A673 (cell line): ENCODE measurements around the gene FAAP100. TPM values are rescaled to one million over a fixed set of nuclear protein-coding genes. Genes with fewer than 3 reads are reported as not detected.

Experiments
- BruUV-seq: library from RNA; stranded (reverse); fragments of 400-500 nt; replicated peaks from 2 replicates; lab custom pipeline; 2021; lab: Mats Ljungman, UMichigan
- CTCF ChIA-PET: fragments of 300-600 bp; sonication (Branson Sonifier 250); formaldehyde crosslinking; loops from one replicate; lab custom pipeline; 2022; ENCODE audit warnings: antibody characterized with exemption; lab: Charles Lee
- POLR2A ChIA-PET: fragments of 300-600 bp; sonication (Branson Sonifier 250); formaldehyde crosslinking; loops from one replicate; lab custom pipeline; 2022; ENCODE audit warnings: antibody characterized with exemption; ENCODE audit not compliant: low non-redundant PET; lab: Charles Lee
- DNase-seq: peaks from one replicate; pipeline ENCODE4 v3.0.0-alpha.2; 2015; ENCODE audit warnings: low spot score
- H3K27ac ChIP-seq: fragments of 200-600 bp; sonication (generic); 2 replicates; pipeline ENCODE4 v1.5.1; 2016; ENCODE audit warnings: mixed run types, low read depth, mild to moderate bottlenecking, mixed read lengths, antibody characterized with exemption, low read length; ENCODE audit not compliant: poor library complexity, severe bottlenecking
- H3K27me3 ChIP-seq: fragments of 200-600 bp; sonication (generic); replicated peaks from 2 replicates; pipeline ENCODE4 v1.6.1; 2017; ENCODE audit warnings: mixed run types, low read depth, mild to moderate bottlenecking, mixed read lengths, antibody characterized with exemption, low read length; ENCODE audit not compliant: insufficient read depth, poor library complexity
- H3K36me3 ChIP-seq: fragments of 200-600 bp; sonication (generic); 2 replicates; pipeline ENCODE4 v1.6.1; 2016; ENCODE audit warnings: mixed run types, mild to moderate bottlenecking, mixed read lengths, antibody characterized with exemption, low read length; ENCODE audit not compliant: insufficient read depth, poor library complexity, severe bottlenecking
- H3K4me1 ChIP-seq: fragments of 200-600 bp; sonication (generic); 2 replicates; pipeline ENCODE4 v1.6.1; 2017; ENCODE audit warnings: mixed run types, mild to moderate bottlenecking, mixed read lengths, antibody characterized with exemption, low read length; ENCODE audit not compliant: insufficient read depth, poor library complexity, severe bottlenecking
- H3K4me3 ChIP-seq: fragments of 200-600 bp; sonication (generic); 2 replicates; pipeline ENCODE4 v1.5.1; 2016; ENCODE audit warnings: low read depth, mixed run types, mild to moderate bottlenecking, mixed read lengths, low read length; ENCODE audit not compliant: poor library complexity, severe bottlenecking
- H3K9me3 ChIP-seq: fragments of 200-600 bp; sonication (generic); 2 replicates; pipeline ENCODE4 v1.6.1; 2016; ENCODE audit warnings: mixed run types, low read depth, mild to moderate bottlenecking, mixed read lengths, antibody characterized with exemption, low read length; ENCODE audit not compliant: poor library complexity, severe bottlenecking
- CTCF ChIP-seq: fragments of 300-800, 200-600 bp; sonication (generic); conservative IDR thresholded peaks from 2 replicates; pipeline ENCODE4 v1.5.1; 2017; ENCODE audit warnings: low read depth, mild to moderate bottlenecking, antibody characterized with exemption, low read length, moderate library complexity, mixed read lengths
- EZH2 ChIP-seq: fragments of 200-600 bp; sonication (generic); IDR thresholded peaks from 2 replicates; pipeline ENCODE4 v1.6.1; 2017; ENCODE audit warnings: borderline replicate concordance, low read depth, mild to moderate bottlenecking, mixed read lengths, antibody characterized with exemption, low read length; ENCODE audit not compliant: poor library complexity, severe bottlenecking
- intact Hi-C: fragments of 100-400 bp; cut with micrococcal nuclease; formaldehyde crosslinking; loops from one replicate; pipeline ENCODE4 v1.10.0; 2022; ENCODE audit not compliant: unreplicated experiment
- total RNA-seq: library from RNA; stranded (reverse); gene quantifications from 2 replicates; pipeline ENCODE4 v1.2.3, GENCODE V29; 2021

FAAP100 gene
- total RNA-seq, 1 experiment from 2014 or later, result 49.4 TPM

DNA sequence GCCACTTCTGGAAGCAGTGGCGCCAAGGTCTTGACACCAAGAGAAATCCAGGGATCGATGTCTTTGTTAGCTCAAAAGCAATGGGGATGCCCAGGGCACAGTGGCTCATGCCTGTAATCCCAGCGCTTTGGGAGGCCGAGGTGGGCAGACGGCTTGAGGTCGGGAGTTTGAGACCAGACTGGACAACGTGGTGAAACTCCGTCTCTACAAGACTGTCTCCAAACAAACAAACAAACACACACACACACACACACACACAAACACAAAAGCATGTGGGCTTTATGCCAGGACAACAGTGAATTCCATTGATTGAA lies 22.4 kb upstream of the FAAP100 start:
- ChIA-PET POLR2A (no interaction called here), CTCF (interaction anchor here (0.6 kb wide), 1 partner anchor 45 kb away, joined by 3 read pairs; no protein-coding TSS in a partner anchor)
- DNase-seq, result no peak
- H3K27me3 ChIP-seq, result no peaks in the 10 kb centered on the region
- no peak overlapping the region for H3K4me3 ChIP-seq
- peaks cover 64% of the 10 kb centered on the region for H3K36me3 ChIP-seq
- no peaks in the 10 kb centered on the region for H3K9me3 ChIP-seq
- intact Hi-C loops, result no loop called here
- H3K4me1 ChIP-seq, result peaks cover 21% of the 10 kb centered on the region
- BruUV-seq, result no TSS peak
- H3K27ac ChIP-seq, result peak overlapping the region; percentile 56
- no peak for TF ChIP-seq CTCF
- TF ChIP-seq EZH2, result no peak

GRCh38 chr17:81573794-81574642 lies 21.9 kb upstream of the FAAP100 start:
- TSS peak; percentile 15 for BruUV-seq
- CTCF ChIA-PET, result interaction anchor here (0.6 kb wide), 1 partner anchor 45 kb away, joined by 3 read pairs; no protein-coding TSS in a partner anchor
- intact Hi-C loops, result no loop called here
- Histone ChIP-seq H3K9me3 (no peaks in the 10 kb centered on the region), H3K27ac (peak overlapping the region; percentile 56), H3K36me3 (peaks cover 68% of the 10 kb centered on the region), H3K4me1 (peaks cover 21% of the 10 kb centered on the region), H3K4me3 (no peak overlapping the region), H3K27me3 (no peaks in the 10 kb centered on the region)
- no peak for TF ChIP-seq EZH2
- TF ChIP-seq CTCF, result no peak
- POLR2A ChIA-PET, result no interaction called here
- DNase-seq, result no peak

- H3K27ac ChIP-seq, result no peak overlapping the region
- H3K36me3 ChIP-seq, result peaks cover 72% of the 10 kb centered on the region
- BruUV-seq, result no TSS peak
- intact Hi-C loops, result no loop called here
- no peaks in the 10 kb centered on the region for H3K27me3 ChIP-seq
- H3K4me1 ChIP-seq, result peaks cover 30% of the 10 kb centered on the region
- H3K9me3 ChIP-seq, result no peaks in the 10 kb centered on the region
- no peak overlapping the region for H3K4me3 ChIP-seq
- ChIA-PET CTCF (no interaction called here), POLR2A (interaction anchor here (0.6 kb wide), 1 partner anchor 59 kb away, joined by 5 read pairs; no protein-coding TSS in a partner anchor)
- DNase-seq, result no peak
- TF ChIP-seq CTCF (no peak), EZH2 (no peak)
Measured at GRCh38 chr17:81572563-81573168, 20.5 kb upstream of the FAAP100 start.
